Gastrocnemius medialis (tissue), 4 donors: ENCODE measurements around the gene DNAH17.

Source experiments
- POLR2A ChIP-seq, 2 donors: fragments of 450-650 bp; IDR thresholded peaks; one replicate each; pipeline ENCODE4 v1.6.1; 2017; ENCODE audit warnings: antibody characterized with exemption in 2 of 2, mild to moderate bottlenecking in 2 of 2, moderate library complexity in 2 of 2
- TF ChIP-seq, protein P1 (sequence below), 5 experiments: fragments of 450-650 bp in 3 of 5; fragments of 200-600 bp in 2 of 5; sonication (generic) in 2 of 5; IDR thresholded peaks in 4 of 5; conservative IDR thresholded peaks in 1 of 5; 1 replicate in 4 of 5; 2 replicates in 1 of 5; pipeline ENCODE4 v1.5.1; 2016 to 2019; ENCODE audit warnings: antibody characterized with exemption in 5 of 5, mild to moderate bottlenecking in 3 of 5, moderate library complexity in 3 of 5

- TF ChIP-seq, protein P1, sequence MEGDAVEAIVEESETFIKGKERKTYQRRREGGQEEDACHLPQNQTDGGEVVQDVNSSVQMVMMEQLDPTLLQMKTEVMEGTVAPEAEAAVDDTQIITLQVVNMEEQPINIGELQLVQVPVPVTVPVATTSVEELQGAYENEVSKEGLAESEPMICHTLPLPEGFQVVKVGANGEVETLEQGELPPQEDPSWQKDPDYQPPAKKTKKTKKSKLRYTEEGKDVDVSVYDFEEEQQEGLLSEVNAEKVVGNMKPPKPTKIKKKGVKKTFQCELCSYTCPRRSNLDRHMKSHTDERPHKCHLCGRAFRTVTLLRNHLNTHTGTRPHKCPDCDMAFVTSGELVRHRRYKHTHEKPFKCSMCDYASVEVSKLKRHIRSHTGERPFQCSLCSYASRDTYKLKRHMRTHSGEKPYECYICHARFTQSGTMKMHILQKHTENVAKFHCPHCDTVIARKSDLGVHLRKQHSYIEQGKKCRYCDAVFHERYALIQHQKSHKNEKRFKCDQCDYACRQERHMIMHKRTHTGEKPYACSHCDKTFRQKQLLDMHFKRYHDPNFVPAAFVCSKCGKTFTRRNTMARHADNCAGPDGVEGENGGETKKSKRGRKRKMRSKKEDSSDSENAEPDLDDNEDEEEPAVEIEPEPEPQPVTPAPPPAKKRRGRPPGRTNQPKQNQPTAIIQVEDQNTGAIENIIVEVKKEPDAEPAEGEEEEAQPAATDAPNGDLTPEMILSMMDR (IDR thresholded peaks at IDR 0.05 in 4 of 5, conservative IDR thresholded peaks at IDR 0.05 in 1 of 5): no peak
- TF ChIP-seq POLR2A (IDR thresholded peaks at IDR 0.05): no peak
Observed at GRCh38 chr17:78433013-78433727, 144.0 kb downstream of the DNAH17 start.
